PC-9 (cell line): ENCODE data around the gene ZNF787.

Experiments used
- EZH2 ChIP-seq: fragments of 200-600 bp; sonication (generic); IDR thresholded peaks from 2 replicates; pipeline ENCODE4 v1.8.0; 2017; ENCODE audit warnings: antibody characterized with exemption, low read depth
- TF ChIP-seq, protein P1 (sequence below): fragments of 200-600 bp; sonication (generic); conservative IDR thresholded peaks from 2 replicates; pipeline ENCODE4 v1.6.1; 2017; ENCODE audit warnings: mixed run types, antibody characterized with exemption, mild to moderate bottlenecking, moderate library complexity

DNA sequence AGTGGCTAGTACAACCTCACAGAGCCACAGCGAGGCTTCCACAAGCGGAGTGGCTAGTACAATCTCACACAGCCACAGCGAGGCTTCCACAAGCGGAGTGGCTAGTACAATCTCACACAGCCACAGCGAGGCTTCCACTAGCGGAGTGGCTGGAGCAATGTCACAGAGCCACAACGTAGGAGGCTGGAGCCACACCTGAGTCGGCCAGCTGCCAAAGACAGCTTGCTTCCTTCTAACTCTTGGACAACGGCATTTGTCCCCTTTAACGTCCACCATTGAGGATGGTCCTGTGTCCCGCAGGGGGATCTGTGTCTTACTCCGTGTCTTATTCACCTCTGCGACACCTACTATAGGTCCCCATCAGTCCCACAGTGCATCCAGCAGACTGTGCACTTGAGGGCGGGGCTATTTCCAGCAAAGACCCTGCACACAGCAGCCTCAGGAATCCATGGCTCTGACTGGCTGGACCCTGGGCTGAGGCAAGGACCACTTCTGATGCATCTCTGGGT lies 3.7 kb downstream of the ZNF787 start:
- TF ChIP-seq, protein P1, sequence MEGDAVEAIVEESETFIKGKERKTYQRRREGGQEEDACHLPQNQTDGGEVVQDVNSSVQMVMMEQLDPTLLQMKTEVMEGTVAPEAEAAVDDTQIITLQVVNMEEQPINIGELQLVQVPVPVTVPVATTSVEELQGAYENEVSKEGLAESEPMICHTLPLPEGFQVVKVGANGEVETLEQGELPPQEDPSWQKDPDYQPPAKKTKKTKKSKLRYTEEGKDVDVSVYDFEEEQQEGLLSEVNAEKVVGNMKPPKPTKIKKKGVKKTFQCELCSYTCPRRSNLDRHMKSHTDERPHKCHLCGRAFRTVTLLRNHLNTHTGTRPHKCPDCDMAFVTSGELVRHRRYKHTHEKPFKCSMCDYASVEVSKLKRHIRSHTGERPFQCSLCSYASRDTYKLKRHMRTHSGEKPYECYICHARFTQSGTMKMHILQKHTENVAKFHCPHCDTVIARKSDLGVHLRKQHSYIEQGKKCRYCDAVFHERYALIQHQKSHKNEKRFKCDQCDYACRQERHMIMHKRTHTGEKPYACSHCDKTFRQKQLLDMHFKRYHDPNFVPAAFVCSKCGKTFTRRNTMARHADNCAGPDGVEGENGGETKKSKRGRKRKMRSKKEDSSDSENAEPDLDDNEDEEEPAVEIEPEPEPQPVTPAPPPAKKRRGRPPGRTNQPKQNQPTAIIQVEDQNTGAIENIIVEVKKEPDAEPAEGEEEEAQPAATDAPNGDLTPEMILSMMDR = no peak
- TF ChIP-seq EZH2 = no peak
